HUES6 (cell line): ENCODE results near the gene IFNL1.

ENCODE experiments used
- H3K27ac ChIP-seq: 2 replicates; pipeline ENCODE4 v1.7.0; 2013; ENCODE audit warnings: low read depth, mild to moderate bottlenecking, low read length, inconsistent platforms
- H3K27me3 ChIP-seq: 2 replicates; pipeline ENCODE4 v1.6.1; 2013; ENCODE audit warnings: low read length; ENCODE audit not compliant: control insufficient read depth, insufficient read depth
- H3K36me3 ChIP-seq: 2 replicates; pipeline ENCODE4 v1.6.1; 2013; ENCODE audit warnings: low read length; ENCODE audit not compliant: control insufficient read depth, insufficient read depth
- H3K4me1 ChIP-seq: 2 replicates; pipeline ENCODE4 v1.6.1; 2013; ENCODE audit warnings: low read length; ENCODE audit not compliant: control insufficient read depth, insufficient read depth
- H3K4me3 ChIP-seq: 2 replicates; pipeline ENCODE4 v1.5.1; 2013; ENCODE audit warnings: low read depth, low read length
- H3K9ac ChIP-seq: one replicate; pipeline ENCODE4 v1.6.1; 2013; ENCODE audit warnings: mild to moderate bottlenecking, low read length
- H3K9me3 ChIP-seq: 2 replicates; pipeline ENCODE4 v1.6.1; 2013; ENCODE audit warnings: low read depth, low read length; ENCODE audit not compliant: control insufficient read depth, insufficient read depth

Gene IFNL1

DNA sequence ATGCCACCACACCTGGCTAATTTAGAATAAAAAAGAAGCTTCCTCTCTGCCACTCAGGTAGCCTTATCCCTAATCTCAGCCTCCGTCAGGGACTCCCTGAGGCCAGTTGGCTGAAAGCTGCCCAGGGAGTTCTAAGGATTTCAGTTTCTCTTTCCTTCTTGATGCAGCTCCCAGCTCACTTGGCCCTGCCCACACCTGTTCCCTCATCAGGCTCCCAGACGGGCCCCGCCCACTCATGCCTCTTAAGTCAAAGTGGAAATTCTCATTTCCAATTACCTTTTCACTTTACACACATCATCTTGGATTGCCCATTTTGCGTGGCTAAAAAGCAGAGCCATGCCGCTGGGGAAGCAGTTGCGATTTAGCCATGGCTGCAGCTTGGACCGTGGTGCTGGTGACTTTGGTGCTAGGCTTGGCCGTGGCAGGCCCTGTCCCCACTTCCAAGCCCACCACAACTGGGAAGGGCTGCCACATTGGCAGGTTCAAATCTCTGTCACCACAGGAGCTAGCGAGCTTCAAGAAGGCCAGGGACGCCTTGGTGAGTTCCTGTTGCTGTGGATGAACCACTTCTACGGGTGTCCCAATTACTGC lies at the start of gene IFNL1:
TSS of gene IFNL1 (plus strand) at position 353 of the 591 bp plus-strand sequence. CDS start at position 368, 15 bp downstream.
- no peaks in the 10 kb centered on the region for H3K9me3 ChIP-seq
- H3K27ac ChIP-seq, result no peak within 1 kb of the TSS
- H3K4me1 ChIP-seq, result no peaks in the 10 kb centered on the region
- peaks cover 20% of the 10 kb centered on the region; the same call in 1 of the 2 replicates for H3K27me3 ChIP-seq
- H3K9ac ChIP-seq, result no peak within 1 kb of the TSS
- H3K4me3 ChIP-seq, result no peak within 1 kb of the TSS
- no peaks in the 10 kb centered on the region for H3K36me3 ChIP-seq

DNA sequence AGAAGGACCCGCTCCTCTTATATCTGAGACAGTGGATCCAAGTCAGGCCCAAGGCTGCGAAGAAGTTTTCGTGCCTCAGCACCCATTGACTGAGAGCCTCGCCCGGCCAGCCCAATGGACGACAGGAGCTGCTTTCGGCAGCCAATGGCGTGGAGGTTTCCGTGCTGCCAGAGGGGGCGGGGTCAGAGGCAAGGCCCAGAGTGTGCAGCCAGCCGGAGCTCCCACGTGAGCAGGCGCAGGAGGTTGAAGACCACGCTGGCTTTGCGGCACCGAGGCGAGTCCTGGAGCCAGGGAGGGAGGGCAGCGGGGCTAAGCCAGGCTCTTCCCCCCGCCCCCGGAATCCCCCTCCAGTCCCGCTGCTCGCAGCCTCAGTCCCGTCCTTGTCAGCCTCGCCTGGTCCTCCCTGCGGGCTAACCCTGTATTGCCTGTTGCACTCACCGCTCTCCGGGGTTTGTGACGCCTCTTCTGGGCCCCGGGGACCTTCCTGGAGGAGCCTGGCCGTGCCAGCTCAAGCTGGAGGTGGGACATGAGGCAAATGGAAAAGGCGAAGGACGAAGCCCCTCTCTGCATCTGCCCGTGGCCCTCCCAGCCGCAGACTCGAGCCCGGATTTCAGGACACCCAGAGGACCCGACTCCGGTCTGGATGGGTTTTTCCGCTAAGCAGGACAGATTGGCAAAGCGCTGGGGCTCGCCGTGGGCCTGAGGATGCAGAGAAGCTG lies 49.1 kb upstream of the IFNL1 start:
- Histone ChIP-seq H3K27me3 (peaks cover 63% of the 10 kb centered on the region), H3K36me3 (no peaks in the 10 kb centered on the region), H3K27ac (no peak overlapping the region), H3K9me3 (no peaks in the 10 kb centered on the region), H3K4me3 (peak overlapping the region; percentile 53), H3K9ac (no peak overlapping the region), H3K4me1 (peaks cover 6% of the 10 kb centered on the region)

- peaks cover 69% of the 10 kb centered on the region for H3K27me3 ChIP-seq
- peak overlapping the region; percentile 53 for H3K4me3 ChIP-seq
- no peaks in the 10 kb centered on the region for H3K9me3 ChIP-seq
- H3K27ac ChIP-seq, result no peak overlapping the region
- H3K4me1 ChIP-seq, result peaks cover 6% of the 10 kb centered on the region
- H3K36me3 ChIP-seq, result no peaks in the 10 kb centered on the region
- H3K9ac ChIP-seq, result no peak overlapping the region
Observed at GRCh38 chr19:39247701-39248664, 48.2 kb upstream of the IFNL1 start.

GRCh38 chr19:39248806-39249205 lies 47.4 kb upstream of the IFNL1 start, which contains the start of gene IFNL4:
IFNL4 (minus strand) TSS chr19:39248856.
- H3K9ac ChIP-seq, result no peak within 1 kb of the TSS
- H3K36me3 ChIP-seq, result no peaks in the 10 kb centered on the region
- H3K9me3 ChIP-seq, result no peaks in the 10 kb centered on the region
- H3K27me3 ChIP-seq, result peaks cover 74% of the 10 kb centered on the region
- H3K27ac ChIP-seq, result no peak within 1 kb of the TSS
- peaks cover 6% of the 10 kb centered on the region for H3K4me1 ChIP-seq
- H3K4me3 ChIP-seq, result peak within 1 kb of the TSS; percentile 53

DNA sequence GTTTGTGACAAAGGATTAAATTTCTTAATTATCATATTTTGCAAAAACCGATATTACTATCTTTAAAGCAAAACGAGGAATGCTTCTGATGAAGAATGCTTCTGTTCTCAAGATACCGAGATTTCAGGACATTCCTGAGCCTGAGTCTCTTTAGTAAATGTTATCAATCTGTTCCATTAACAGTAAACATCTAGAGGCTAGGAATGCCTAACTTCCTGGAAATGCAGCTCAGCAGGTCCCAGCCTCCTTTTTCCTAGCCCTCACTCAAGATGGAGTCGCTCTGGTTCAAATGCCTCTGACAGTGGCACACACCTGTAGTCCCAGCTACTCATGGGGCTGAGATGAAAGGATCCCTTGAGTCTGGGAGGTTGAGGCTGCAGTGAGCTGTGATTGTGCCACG lies 45.1 kb upstream of the IFNL1 start:
- Histone ChIP-seq H3K27ac (no peak overlapping the region), H3K27me3 (peaks cover 76% of the 10 kb centered on the region), H3K4me1 (peaks cover 6% of the 10 kb centered on the region), H3K9ac (no peak overlapping the region), H3K9me3 (no peaks in the 10 kb centered on the region), H3K4me3 (no peak overlapping the region), H3K36me3 (no peaks in the 10 kb centered on the region)

GRCh38 chr19:39251846-39252245 lies 44.4 kb upstream of the IFNL1 start:
- H3K27me3 ChIP-seq, result peaks cover 82% of the 10 kb centered on the region
- H3K9ac ChIP-seq, result no peak overlapping the region
- no peak overlapping the region for H3K27ac ChIP-seq
- H3K4me1 ChIP-seq, result peaks cover 6% of the 10 kb centered on the region
- H3K36me3 ChIP-seq, result no peaks in the 10 kb centered on the region
- no peak overlapping the region for H3K4me3 ChIP-seq
- no peaks in the 10 kb centered on the region for H3K9me3 ChIP-seq

- Histone ChIP-seq H3K27ac (no peak overlapping the region), H3K27me3 (peaks cover 75% of the 10 kb centered on the region)
Observed at GRCh38 chr19:39252458-39252857, 43.7 kb upstream of the IFNL1 start.

GRCh38 chr19:39253374-39254149 lies 42.6 kb upstream of the IFNL1 start:
- no peak overlapping the region for H3K9ac ChIP-seq
- H3K27ac ChIP-seq, result no peak overlapping the region
- H3K9me3 ChIP-seq, result no peaks in the 10 kb centered on the region
- H3K4me3 ChIP-seq, result no peak overlapping the region
- H3K36me3 ChIP-seq, result no peaks in the 10 kb centered on the region
- H3K4me1 ChIP-seq, result no peaks in the 10 kb centered on the region
- H3K27me3 ChIP-seq, result peaks cover 64% of the 10 kb centered on the region

More at GRCh38 chr19:39252458-39252857, 43.7 kb upstream of the IFNL1 start:
- H3K4me3 ChIP-seq, result no peak overlapping the region
- H3K36me3 ChIP-seq, result no peaks in the 10 kb centered on the region
- H3K4me1 ChIP-seq, result peaks cover 6% of the 10 kb centered on the region; the same call in 1 of the 2 replicates
- H3K9ac ChIP-seq, result no peak overlapping the region
- no peaks in the 10 kb centered on the region for H3K9me3 ChIP-seq

DNA sequence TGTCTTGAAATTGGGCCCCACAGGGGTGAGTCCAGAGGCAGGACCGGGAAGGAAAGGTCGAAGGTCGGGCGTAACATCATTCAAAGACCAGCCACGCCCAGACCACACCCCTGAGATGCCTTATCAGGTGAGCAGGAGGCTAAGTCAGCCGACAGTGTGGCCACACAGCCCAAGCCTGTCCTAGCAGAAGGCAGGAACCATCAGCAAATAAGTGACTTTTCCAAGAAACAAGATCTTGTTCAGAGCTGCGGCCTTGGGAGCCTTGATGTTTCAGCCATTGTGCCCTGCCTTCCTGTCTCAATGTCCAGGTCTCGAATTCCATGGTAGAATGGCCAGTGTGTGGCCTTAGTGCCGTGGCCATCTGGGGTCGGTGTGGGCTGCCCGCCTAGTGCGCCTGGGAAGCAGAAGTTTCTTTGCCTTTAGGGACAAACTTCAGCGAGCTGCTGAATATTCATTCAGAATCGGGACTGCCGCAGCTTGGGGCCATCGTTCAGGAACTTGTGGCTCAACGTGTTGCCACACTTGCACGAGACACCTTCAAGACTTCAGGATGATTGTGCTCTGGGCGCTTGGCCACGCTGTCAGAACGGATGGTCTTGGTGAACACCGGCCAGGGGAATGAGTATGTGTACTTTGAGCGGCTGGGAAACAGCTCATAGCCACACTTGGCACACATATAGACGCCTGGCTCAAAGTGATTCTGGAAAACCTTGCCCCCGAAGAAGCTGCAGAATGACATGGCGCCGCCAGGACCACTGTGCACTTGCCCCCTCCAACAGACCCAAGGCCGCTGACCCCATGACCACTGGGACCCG lies 41.5 kb upstream of the IFNL1 start:
- Histone ChIP-seq H3K9ac (no peak overlapping the region), H3K27ac (no peak overlapping the region), H3K36me3 (no peaks in the 10 kb centered on the region), H3K4me1 (no peaks in the 10 kb centered on the region), H3K4me3 (no peak overlapping the region), H3K27me3 (peaks cover 53% of the 10 kb centered on the region), H3K9me3 (no peaks in the 10 kb centered on the region)

DNA sequence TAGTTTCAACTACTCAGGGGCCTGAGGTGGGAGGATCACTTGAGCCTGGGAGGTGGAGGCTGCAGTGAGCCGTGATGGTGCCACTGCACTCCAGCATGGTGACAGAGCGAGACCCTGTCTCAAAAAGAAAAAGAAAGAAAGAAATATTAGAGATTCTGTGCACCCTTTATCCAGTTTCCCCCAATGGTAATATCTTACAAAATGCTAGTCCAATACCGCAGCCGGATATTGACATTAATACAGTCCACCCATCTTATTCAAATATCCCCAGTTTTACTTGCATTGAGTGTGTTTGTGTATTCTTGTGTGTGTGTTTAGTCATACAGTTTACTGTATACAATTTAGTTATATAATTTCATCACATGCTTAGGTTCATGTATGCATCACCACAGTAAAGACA lies 39.0 kb upstream of the IFNL1 start:
- Histone ChIP-seq H3K9me3 (no peaks in the 10 kb centered on the region), H3K27ac (no peak overlapping the region), H3K4me1 (no peaks in the 10 kb centered on the region), H3K9ac (no peak overlapping the region), H3K36me3 (no peaks in the 10 kb centered on the region), H3K27me3 (peaks cover 45% of the 10 kb centered on the region), H3K4me3 (no peak overlapping the region)
